NCI-H146 treated with DMSO at 0.1 percent for 48 hours (cell line): ENCODE data around the gene USH2A.

Source experiments
- DNase-seq: peaks from one replicate; lab custom pipeline; 2025; ENCODE audit not compliant: unreplicated experiment; lab: John Stamatoyannopoulos, UW

USH2A gene

DNA sequence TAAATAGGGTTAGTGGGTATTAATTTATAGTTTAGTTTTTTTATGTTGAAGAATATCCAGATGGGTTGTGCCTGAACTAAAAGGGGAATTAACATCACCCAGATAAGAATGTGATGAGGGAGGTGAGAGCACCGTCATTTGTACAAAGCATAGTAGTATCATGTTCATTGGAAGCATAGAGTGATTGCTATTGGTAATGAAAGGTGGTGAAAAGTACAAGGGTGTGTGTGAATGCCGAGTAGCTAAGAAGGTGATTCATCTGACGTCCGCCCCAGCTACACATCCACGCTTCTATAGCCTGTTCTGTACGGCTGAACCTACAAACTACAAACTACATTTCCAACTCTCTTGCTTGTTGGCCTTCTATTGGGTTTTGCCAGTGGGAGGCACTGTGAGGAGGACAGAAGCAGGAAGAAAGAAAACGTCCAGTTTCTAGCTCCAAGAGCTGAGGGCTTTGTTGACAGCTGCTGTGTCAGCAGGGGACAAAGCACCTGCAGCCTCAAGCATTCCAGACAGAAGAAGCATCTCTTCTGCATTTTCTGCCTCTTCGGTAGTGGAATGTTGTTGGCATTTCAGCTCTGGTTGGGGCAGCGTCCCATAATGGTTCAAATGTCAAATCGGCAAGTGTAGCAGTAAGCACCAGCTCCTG lies 451.3 kb downstream of the USH2A start:
- DNase-seq: no peak

DNA sequence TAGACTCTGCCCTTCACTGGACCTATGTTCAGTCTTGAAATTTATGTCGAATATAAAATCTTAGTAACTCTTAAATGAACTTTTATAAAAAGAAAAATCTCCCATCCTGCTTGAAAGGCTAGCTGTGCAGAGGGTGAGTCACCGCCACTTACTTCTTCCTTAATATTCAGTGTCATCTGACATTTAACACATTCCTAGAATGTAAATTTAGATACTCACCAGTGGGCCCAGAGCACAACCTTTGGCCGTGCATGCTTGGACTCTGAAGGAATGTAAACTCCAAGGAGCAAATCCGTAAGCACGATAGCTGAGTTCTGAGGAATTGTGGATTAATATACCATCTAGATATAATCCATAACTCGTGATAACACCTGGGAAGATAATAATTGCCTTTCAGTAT lies 452.8 kb downstream of the USH2A start:
- DNase-seq: no peak

DNA sequence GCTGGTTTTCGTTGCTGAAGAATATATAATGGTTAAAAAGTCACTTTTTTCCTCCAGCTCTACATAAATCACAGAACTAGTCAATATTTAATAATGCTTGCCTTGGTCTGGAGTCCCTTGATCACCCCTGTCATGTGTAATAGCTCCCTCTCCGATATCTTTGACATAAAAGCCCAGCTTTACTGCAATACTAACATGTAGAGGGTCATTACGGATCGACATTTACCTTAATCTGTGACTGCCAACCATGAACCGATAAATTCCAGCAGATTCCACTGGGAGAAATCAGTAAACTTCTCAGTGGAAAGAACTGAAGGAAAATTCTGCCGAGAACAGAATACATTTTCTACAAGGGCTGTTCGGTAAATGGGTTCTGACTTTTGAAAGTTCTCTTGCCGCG lies 459.6 kb downstream of the USH2A start:
- no peak for DNase-seq

DNA sequence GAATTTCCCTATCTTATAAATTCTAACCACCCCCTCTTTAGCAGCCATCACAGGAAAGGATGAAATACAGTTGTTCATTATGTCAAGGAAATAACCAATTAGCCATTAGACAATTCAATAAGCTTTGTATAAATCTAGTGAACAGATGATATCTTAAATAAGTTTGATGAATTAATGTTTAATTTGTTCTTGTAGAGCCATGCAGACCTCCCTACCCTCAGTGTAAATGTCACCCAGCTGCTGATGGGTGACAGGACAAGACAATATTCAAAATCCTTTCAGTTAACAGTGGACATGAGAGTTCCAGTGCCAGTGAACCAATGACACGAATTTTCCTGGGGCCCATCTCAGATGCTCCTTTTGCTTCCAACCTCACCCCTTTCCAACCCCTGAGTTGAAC lies 460.2 kb downstream of the USH2A start:
- DNase-seq: no peak

DNA sequence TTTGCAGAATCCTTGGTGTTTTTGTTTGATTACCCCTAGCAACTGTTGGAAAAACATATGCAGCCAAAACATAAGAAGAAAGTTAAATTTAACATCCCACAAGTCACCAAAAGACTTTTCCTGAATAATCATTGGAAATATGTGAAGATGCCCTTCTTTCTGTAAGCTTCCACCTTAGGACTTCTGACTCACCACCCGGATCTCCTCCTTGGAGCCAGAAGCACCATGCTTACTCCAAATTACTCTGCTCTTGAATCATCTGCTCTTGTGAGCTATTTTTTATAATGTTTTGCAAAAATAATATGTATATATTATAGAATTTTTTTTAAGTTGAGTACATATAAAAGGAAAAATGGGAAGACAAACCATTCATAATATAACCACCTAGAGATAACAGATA lies 464.4 kb downstream of the USH2A start:
- DNase-seq: no peak

DNA sequence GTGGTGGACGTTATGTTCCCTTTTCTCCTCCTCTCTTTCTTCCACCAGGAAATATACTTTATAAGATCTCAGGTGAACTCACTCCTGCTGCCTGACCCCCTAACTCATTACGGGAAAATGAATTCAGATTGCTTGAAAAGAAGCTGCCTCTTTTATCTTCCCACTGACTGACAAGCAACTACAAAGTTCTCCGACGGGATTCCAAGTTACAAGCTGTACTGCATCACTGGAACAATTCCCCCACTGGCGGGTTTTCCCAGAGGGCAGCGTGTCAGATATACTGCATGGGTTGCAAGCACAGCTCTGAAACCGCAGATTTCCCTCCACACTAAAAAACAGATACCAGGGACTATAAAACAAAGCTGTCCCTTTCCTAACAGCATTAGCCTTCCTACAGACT lies 465.6 kb downstream of the USH2A start:
- no peak for DNase-seq

DNA sequence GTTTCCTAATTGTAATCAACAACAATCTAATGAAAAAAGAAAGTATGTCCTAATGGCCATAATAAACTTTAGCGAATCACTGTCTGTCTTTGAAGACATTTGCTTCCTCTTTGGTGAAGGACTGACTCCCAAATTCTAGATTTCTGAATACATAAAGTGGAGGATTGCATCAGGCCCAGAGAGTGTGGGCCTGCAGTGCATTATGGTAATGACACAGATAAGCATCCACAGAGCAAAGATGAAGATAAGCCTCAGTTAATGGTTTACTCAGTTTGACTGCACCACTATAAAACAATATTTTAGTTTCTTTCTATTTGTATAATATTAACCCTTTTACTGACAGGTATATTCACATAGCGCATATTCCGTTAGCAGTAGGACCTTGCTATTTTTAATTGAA lies 490.7 kb downstream of the USH2A start:
- no peak for DNase-seq

DNA sequence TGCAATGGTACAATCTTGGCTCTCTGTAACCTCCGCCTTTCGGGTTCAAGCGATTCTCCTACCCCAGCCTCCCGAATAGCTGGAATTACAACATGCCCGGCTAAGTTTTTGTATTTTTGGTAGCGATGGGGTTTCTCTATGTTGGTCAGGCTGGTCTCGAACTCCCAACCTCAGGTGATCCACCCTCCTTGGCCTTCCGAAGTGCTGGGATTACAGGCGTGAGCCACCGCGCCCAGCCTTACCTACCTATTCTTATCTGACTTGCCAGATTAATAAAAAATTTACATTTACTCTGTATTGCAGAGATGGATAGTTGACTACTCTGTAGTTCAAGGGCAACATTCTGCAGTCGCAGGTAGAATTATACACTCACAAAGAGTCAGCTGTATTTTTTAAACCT lies 496.6 kb downstream of the USH2A start:
- DNase-seq: no peak

DNA sequence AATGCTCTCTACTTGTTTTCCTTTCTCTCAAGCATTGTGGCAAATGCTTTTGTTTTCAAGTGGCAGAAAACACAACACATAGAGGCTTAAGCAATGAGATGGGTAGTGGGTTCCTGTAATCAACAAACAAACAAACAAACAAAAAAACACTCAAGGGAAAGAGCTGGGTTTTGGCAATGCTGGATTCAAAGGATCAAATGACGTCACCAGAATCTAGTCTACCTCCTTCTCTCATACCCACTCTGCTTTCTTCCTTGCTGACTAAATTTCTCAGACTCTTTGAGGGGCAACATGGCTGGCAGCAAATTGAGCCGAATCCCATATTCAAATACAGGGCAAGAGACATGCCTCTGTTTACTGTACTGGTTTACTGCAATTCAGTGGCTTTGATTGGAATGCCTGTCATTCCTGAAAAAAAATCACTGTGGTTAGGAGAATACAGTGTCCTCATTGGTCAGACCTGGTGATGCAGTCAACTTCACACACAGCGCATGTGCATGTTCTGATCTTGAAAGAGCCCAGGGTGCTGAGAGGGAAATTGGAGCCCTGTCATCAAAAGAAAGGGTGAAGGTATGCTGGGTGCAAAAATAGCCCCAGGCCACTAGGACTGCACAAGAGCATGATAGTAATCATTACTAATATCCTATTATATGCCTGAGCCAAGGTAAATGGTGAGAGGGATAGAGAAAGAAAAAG lies 500.0 kb downstream of the USH2A start:
- DNase-seq: no peak

DNA sequence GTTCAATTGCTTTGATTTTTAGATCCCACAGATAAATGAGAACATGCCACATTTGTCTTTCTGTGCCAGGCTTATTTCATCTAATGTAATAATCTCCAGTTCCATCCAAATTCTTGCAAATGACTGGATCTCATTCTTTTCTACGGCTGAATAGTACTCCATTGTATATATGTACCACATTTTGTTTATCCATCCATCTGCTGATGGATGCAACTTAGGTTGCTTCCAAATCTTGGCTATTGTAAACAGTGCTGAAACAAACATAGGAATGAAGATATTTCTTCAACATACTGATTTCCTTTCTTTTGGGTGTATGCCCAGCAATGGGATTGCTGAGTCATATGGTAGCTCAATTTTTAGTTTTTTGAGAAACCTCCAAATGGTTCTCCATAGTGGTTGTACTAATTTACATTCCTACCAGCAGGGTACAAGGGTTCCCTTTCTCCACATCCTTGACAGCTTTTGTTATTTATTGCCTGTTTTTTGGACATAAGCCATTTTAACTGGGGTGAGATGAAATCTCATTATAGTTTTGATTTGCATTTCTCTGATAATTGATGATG lies 511.8 kb downstream of the USH2A start:
- DNase-seq: no peak

DNA sequence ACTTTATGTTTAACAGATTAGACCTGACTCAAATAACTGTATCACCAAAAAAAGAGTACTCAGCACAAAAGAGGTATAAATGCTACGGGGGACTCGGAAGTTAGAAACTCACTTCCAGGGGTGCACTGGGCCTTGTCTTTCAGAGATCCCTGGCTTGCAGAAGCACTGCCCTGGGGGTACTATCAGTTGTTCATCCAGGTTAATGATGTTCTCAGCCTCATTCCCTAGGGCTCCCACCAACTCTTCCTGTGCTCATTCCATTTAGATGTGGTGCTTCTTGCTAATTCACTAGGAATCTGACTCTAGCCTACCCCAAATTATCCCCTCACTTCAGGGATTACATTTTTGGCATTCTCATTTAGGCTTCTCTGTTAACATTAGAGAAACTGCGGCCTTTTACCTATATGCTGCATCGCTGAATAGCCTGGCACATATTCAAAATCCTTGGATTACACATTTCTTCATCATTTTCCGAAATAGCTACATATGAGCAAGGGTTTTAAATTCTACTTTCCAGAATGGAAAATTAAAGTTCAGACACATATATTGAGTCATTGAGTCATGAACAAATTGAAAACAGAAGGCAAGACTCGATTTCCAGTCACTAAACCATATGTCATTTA lies 517.6 kb downstream of the USH2A start:
- no peak for DNase-seq

DNA sequence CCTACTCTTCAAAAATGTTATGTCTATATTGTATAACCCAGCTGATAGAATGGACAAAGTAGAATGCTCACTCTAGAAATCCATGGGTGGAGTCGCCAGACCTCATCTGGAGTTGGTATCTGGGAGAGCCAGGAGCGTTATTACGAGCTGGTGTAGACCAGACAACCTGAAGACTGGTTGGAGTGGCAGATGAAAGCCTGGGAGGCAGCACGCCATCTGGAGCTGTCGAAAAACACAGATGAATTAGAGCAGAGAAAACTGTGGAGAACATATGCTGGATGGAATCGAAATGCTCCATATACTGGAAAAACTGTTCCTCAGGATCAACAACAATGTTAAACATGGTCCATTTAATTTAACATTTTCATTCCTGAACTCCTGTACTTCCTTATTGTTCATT lies 522.6 kb downstream of the USH2A start:
- DNase-seq: no peak

DNA sequence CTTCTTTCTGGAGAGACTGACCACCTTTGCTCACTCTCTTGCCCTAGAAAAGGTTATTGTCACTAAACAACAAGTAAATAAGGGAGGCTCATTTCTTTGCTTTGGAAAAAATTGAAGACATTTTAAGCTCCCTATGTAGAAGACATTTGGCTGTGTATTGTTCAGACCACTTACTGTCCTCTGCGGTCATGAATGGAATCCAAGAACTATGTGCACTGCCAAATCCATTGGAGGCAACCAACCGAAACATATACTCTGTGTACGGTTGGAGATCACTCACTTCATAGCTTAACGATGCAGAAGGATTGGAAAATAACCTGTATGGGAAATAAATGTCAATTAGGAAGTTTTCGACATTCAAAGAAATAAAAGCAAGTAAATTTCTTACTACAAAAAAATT lies 523.3 kb downstream of the USH2A start:
- DNase-seq: no peak

DNA sequence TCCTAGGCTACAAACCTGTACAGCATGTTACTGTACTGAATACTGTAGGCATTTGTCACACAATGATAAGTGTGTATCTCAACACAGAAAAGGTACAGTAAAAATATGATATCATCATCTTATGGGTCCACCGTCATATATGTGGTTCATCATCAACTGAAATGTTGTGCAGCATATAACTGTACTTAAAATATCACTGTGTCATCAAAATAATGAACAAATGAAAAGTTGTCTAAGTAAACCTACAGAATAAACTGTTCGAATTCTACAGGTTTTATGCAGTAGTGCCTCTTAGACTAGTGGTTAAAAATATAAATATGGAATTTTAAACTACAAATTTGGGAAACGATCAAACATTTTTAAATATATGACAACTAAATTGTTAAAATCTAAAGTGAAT lies 527.4 kb downstream of the USH2A start:
- DNase-seq: no peak

DNA sequence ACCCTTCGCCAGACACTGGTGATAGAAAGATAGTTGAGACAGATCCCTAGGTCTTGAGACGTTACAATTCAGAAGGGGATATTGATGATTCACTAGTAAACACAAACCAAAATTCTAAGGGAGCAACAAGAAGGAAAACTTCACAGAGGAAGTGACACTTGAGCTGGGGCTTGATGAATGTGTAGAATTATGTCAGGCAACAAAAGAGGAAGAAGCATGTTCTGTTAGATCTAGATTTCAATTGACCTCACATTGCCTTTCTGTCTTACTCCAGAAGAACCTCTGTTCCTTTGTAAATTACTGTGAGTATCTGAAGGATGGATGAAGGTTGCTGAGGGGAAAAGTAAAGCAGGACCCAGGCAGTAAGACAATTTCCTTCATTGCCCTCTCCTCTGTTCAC lies 528.0 kb downstream of the USH2A start:
- no peak for DNase-seq

DNA sequence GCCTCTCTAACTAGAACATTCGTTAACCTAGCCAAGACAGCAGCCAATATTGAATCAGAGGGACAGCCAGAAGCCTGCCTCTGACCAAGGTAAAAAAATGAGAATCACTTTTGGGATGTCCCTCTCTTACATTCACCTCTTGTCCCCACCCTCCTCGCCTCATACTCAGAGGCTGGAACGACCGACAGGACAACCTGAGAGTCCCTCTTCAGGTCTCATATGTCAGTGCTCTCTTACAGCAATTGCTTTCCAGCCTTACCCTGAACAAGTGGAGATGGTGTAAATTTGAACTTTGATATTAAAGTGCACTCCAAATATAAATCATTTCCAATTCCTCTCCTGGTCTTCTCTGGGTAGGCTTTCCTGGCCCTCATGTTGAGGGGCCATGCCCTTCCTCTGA lies 528.6 kb downstream of the USH2A start:
- DNase-seq: no peak

DNA sequence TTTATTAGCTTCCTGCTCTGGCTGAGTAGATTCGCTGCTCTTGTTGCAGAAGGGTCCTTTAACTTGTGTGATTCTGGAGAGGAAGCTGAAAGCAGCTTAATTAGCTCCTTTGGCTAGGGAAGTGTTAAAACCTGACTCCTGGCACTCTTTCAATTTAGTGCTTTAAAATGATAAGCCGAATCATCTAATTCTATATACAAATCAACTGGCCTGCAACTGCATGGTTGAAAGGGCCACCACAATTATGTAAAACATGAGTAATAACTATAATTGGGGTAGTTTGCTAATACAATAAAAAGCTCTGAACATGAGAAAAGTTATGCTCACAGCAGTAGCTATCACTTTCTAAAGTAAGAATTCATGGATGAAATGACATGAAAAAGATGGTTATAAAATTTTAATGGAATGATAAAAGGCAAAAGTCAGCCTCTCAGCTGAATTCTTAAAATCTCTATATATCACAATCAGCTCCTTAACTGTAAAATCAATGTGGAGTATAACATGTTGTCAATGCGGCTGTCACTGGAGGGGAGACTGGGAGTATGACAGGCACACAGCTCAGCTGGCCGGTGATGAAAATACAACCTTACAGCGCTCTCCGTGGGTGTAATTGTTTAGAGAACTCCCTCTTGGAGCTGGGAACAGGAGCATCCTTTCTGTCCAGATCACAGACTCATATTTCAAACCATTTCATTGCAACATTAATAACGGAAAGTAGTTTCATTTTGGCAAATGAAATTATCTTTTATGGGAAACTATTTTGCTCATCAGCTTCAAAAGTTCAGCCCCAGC lies 531.8 kb downstream of the USH2A start:
- DNase-seq: no peak

DNA sequence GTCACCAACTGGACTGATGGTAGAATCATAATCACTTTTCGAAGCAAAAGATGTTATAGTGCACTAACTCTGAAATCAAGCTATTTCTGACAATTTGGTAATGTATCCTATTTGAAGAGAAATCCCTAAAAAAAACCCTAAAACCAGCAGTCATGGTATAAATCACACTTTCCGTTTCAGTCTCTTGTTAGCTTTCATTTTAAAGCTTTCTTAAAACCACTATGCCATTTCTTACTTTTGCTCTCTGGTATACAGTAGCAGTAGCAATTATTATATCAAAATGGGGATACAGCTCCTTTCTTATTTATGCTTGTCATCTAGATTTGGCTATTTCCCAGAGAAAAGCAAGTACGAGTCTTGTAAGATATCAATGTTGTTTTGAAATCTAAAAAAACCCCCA lies 532.8 kb downstream of the USH2A start:
- DNase-seq: no peak

DNA sequence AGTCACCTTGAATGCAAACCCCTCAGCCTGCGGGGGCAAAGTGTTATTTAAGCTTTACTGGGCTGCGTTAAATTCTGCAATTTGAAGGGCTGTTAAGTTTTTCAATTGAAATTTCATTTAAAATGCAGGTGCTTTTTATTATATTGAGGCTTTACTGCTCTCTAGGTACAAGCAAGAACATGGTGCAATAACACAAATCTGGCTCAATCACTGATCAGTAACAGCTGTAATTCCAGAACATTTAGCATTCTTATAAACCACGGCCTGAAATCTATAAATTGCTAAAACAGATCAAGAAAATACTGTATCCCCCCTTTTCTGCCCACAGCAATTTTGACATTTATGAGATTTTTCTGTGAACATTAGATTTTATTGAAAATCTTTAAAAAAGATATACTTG lies 533.4 kb downstream of the USH2A start:
- DNase-seq: no peak

DNA sequence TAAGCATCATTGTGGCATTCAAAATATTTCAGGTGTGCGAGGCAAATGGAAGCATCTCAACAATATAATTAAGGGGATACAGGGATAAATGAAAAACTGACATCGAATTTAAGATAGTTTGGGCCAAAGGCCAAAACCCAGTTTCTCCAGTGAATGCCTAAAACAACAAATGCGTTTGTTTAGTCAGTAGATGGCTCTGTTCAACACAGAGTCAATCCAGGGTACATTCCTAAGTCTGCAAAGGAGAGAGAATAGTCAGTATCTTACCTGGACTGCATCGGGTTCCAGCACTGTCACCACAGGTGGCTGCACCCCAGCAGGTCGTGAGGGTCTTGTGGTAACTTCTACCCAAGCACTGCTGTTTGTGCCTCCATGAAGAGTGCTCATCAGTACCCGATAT lies 535.1 kb downstream of the USH2A start:
- DNase-seq: no peak

DNA sequence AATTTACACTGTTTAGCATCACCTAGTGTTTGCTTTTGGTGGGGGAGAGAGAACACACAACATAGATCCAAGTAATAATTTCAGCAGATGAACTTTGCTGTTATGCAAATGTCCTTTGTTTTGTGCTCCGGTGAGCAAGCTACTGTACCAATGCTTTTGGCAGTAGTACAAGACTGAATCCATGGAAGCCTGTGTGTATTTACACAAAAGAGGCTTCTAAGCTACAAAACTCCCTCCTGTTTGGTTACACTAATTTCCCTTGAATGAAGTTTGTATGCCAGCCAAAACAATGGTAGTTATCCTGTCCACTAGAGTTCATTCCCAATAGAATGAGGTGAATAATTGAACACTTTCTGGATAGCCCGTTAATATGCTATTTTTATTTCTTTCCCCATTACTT lies 535.6 kb downstream of the USH2A start:
- no peak for DNase-seq

DNA sequence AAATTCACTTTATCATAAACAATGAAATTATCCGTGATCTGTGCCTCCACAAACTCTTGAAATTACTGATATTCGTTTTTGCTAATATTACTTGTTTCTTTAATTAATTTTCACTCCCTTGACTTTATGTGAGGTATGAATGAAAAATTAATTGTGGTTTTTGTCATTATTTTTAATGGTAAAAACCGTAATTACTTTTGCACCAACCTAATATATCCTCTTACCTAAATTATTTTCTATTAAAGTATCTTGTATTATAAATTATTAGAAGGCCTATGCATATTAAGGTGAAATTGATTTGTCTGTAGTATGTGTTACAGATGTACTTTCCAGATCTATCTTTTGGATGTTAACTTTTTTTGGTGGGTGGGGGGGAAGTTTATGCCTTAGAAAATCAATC lies 540.2 kb downstream of the USH2A start:
- DNase-seq: no peak
